Epithelial cell of esophagus (primary cell): Measurements from ENCODE around the gene PDZD4.

Source experiments
- DNase-seq: peaks from one replicate; pipeline ENCODE4 v3.0.0; 2010; ENCODE audit warnings: low read depth
- H3K4me3 ChIP-seq: 2 replicates; pipeline ENCODE4 v1.5.1; 2011; ENCODE audit warnings: mild to moderate bottlenecking, low read length, control low read depth
- CTCF ChIP-seq: IDR thresholded peaks from 2 replicates; pipeline ENCODE4 v1.5.1; 2011; ENCODE audit warnings: low read depth, mild to moderate bottlenecking, low read length, control low read depth, inconsistent platforms; ENCODE audit not compliant: insufficient read depth; ENCODE audit errors: missing control alignments

The PDZD4 gene

GRCh38 chrX:153829799-153830639 lies at the start of gene PDZD4:
TSS of gene PDZD4 (minus strand) at chrX:153830544. CDS start at chrX:153830298, 246 bp downstream.
- TF ChIP-seq CTCF, result no peak
- no peak within 1 kb of the TSS for H3K4me3 ChIP-seq
- no peak for DNase-seq

GRCh38 chrX:153879741-153880439 lies 49.5 kb upstream of the PDZD4 start:
- H3K4me3 ChIP-seq, result no peak overlapping the region
- no peak for DNase-seq
- TF ChIP-seq CTCF, result no peak

GRCh38 chrX:153878969-153879653 lies 48.8 kb upstream of the PDZD4 start:
- no peak for DNase-seq
- no peak for TF ChIP-seq CTCF
- H3K4me3 ChIP-seq, result no peak overlapping the region

GRCh38 chrX:153878345-153878744 lies 48.0 kb upstream of the PDZD4 start:
- DNase-seq, result no peak
- no peak for TF ChIP-seq CTCF
- H3K4me3 ChIP-seq, result no peak overlapping the region

GRCh38 chrX:153877571-153878261 lies 47.4 kb upstream of the PDZD4 start:
- H3K4me3 ChIP-seq, result no peak overlapping the region
- DNase-seq, result no peak
- no peak for TF ChIP-seq CTCF

GRCh38 chrX:153876112-153876491 lies 45.8 kb upstream of the PDZD4 start:
- TF ChIP-seq CTCF, result no peak
- DNase-seq, result no peak
- H3K4me3 ChIP-seq, result no peak overlapping the region
